Testis (tissue), 5 donors: ENCODE measurements around the gene CD58. TPM values are rescaled to one million over a fixed set of nuclear protein-coding genes. Genes with fewer than 3 reads are reported as not detected.
"Not testable (repeated sequence)": the region's sequence is repeated elsewhere in the genome, so short reads cannot be mapped to it uniquely, and the experiment has no call there.

Experiments used
- DNase-seq: peaks from one replicate; pipeline ENCODE4 v3.0.0-alpha.2; 2019
- H3K27ac ChIP-seq, 2 donors: fragments of 200-600 bp; sonication (generic); one replicate each; pipeline ENCODE4 v1.5.1; 2019
- H3K27me3 ChIP-seq: fragments of 200-600 bp; sonication (generic); one replicate; pipeline ENCODE4 v1.5.1; 2019
- H3K36me3 ChIP-seq: fragments of 200-600 bp; sonication (generic); one replicate; pipeline ENCODE4 v1.5.1; 2017; ENCODE audit warnings: low read depth; ENCODE audit errors: missing control alignments
- H3K4me1 ChIP-seq: fragments of 200-600 bp; sonication (generic); one replicate; pipeline ENCODE4 v1.5.1; 2019
- H3K4me3 ChIP-seq, 2 donors: fragments of 200-600 bp; sonication (generic); one replicate each; pipeline ENCODE4 v1.5.1; 2017 to 2019
- H3K9me3 ChIP-seq: fragments of 200-600 bp; sonication (generic); one replicate; pipeline ENCODE4 v1.5.1; 2017
- POLR2A ChIP-seq: fragments of 450-650 bp; IDR thresholded peaks from one replicate; pipeline ENCODE4 v1.6.1; 2017; ENCODE audit warnings: antibody characterized with exemption, mild to moderate bottlenecking, moderate library complexity
- WGBS, 2 donors: methylation state at CpG; one replicate each; pipeline ENCODE4 v1.1.5; 2018; 5-methylcytosine and 5-hydroxymethylcytosine counted together
- intact Hi-C: fragments of 100-400 bp; cut with DNase I; formaldehyde crosslinking; loops from one replicate; pipeline ENCODE4 v1.15.1; 2023; ENCODE audit warnings: low total_unique reads
- long read RNA-seq, 2 donors: transcript quantifications; one replicate each; lab custom pipeline, GENCODE V29; 2026
- polyA plus RNA-seq: library from polyadenylated mRNA; stranded (reverse); fragments of 350-450 nt; fragmentation: Illumina TruSeq; extraction: RNeasy Lipid Tissue Mini Kit (QIAGEN cat#74804); gene quantifications from one replicate; pipeline ENCODE4 v1.2.3, GENCODE V29; 2014; ENCODE audit warnings: low read depth, low replicate concordance; ENCODE audit not compliant: insufficient read depth
- total RNA-seq, 2 donors: library from RNA; depleted of rRNA; stranded (reverse); fragments of >200 nt; gene quantifications; one replicate each; pipeline ENCODE4 v1.2.3, GENCODE V29; 2016
- TF ChIP-seq, protein P1 (sequence below), 3 experiments: fragments of 450-650 bp in 2 of 3; fragments of 200-600 bp in 1 of 3; sonication (generic) in 1 of 3; IDR thresholded peaks; one replicate each; pipeline ENCODE4 v1.5.1; 2016 to 2019; ENCODE audit warnings: antibody characterized with exemption in 3 of 3, mild to moderate bottlenecking in 2 of 3, moderate library complexity in 1 of 3

CD58 gene, protein sequence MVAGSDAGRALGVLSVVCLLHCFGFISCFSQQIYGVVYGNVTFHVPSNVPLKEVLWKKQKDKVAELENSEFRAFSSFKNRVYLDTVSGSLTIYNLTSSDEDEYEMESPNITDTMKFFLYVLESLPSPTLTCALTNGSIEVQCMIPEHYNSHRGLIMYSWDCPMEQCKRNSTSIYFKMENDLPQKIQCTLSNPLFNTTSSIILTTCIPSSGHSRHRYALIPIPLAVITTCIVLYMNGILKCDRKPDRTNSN
- total RNA-seq: 10 to 100 TPM; 11.4 to 14.9 TPM
- 15.0 TPM for polyA plus RNA-seq
- long read RNA-seq, donor 1, transcript CD58-202 (6 exons, 1,098 nt): major isoform, 17 of 23 reads
- long read RNA-seq, donor 1, partial matches to known transcripts: 0 of 23 reads
- long read RNA-seq, donor 1, other reads (novel, unspliced or antisense): 0 of 23 reads
- long read RNA-seq, donor 2, transcript CD58-202 (6 exons, 1,098 nt): major isoform, 9 of 12 reads
- long read RNA-seq, donor 2, partial matches to known transcripts: 0 of 12 reads
- long read RNA-seq, donor 2, other reads (novel, unspliced or antisense): 0 of 12 reads

DNA sequence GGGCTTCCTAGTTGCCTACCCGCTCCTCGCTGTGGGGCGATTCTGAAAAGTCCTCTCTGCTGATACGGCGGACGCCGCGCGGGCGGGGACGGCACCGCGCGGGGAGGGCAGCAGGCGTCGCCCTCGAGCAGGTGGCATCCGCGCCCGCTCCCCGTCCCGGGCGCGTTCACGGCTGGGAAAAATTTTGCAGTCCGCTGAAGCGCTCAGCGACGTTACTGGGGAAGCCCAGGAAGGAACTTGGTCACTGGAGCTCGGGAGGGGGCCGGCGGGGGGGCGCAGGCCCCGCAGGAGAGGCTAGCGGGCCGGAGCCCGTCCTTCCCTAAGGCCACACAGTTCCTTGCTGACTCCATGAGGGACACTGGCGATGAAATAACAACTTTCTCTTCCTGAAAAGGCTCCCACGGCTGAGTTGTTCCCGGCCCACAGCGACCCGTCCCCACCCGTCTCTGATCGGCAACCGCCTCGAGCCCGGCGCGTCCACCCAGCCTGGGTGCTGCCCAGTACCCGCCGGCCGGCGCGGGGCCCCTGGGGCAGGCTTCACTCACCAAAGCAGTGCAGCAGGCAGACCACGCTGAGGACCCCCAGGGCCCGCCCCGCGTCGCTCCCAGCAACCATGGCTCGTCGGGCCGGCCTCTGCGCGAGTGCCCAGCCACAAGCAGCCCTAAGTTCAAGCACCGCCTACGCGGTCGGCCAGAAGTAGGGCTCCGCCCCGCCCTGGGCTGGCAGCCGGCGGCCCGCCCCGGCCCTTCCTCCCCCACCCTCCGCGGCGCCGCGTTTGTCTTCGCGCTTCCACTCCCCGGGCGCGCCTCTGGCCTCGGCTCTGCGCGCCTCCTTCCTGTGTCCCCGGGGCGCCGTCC lies at the start of gene CD58:
TSS of gene CD58 (minus strand) at position 669 of the 857 bp plus-strand sequence. CDS start at position 615, 54 bp downstream.
- Histone ChIP-seq H3K9me3 (no peaks in the 10 kb centered on the region), H3K4me1 (peaks cover 10% of the 10 kb centered on the region), H3K4me3 (peak within 1 kb of the TSS; percentile 71 to 90), H3K27ac (peak within 1 kb of the TSS; percentile 91 to 94), H3K27me3 (no peaks in the 10 kb centered on the region), H3K36me3 (no peaks in the 10 kb centered on the region)
- intact Hi-C loops: no loop called here
- TF ChIP-seq POLR2A: no peak
- TF ChIP-seq, protein P1, sequence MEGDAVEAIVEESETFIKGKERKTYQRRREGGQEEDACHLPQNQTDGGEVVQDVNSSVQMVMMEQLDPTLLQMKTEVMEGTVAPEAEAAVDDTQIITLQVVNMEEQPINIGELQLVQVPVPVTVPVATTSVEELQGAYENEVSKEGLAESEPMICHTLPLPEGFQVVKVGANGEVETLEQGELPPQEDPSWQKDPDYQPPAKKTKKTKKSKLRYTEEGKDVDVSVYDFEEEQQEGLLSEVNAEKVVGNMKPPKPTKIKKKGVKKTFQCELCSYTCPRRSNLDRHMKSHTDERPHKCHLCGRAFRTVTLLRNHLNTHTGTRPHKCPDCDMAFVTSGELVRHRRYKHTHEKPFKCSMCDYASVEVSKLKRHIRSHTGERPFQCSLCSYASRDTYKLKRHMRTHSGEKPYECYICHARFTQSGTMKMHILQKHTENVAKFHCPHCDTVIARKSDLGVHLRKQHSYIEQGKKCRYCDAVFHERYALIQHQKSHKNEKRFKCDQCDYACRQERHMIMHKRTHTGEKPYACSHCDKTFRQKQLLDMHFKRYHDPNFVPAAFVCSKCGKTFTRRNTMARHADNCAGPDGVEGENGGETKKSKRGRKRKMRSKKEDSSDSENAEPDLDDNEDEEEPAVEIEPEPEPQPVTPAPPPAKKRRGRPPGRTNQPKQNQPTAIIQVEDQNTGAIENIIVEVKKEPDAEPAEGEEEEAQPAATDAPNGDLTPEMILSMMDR (IDR thresholded peaks at IDR 0.05): peak; percentile 39 to 64 (median 46)
- 0% methylated on average over 17 to 84 of the region's 90 CpGs for WGBS, 2 donors
- peak; percentile 90 for DNase-seq

DNA sequence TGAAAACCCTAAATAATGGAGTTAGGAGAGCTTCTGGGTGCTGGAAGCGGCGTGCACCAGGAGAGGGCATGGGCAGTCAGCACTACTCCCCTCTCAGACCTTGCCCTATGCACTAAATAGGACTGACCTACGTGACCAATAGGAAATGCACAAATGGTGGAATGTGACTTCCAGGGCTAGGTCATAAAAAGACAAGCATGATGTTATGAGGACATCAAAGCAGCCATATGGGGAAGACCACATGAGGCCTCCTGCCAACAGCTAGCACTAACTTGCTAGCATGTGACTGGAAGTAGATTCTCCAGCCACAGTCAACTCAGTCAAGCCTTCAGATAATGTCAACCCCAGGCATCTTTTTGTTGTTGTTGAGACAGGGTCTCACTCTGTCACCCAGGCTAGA lies 49.6 kb upstream of the CD58 start:
- not testable (repeated sequence) for H3K27ac ChIP-seq
- WGBS, 2 donors: 90 to 100% methylated on average over 1 to 3 of the region's 3 CpGs

DNA sequence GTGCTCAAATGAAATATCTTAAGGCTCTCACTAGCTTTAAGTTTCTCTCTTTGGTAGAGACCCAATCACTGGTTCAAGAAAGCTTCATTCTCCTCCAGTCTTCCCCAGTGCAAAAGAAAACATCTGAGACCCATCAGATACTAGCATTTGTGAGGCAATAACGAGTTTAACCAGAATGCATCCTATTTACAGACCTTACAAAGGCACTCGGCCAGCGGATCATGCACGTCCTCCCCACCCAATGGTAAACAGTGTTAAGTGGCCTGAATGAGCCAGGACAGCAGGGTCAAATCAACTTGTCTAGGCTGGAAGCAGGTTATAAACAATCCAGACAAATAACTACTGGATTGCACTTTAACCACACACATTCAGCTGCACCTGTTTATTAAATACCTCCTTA lies 48.3 kb upstream of the CD58 start:
- H3K27ac ChIP-seq, H3K27me3 ChIP-seq, H3K9me3 ChIP-seq, DNase-seq, H3K36me3 ChIP-seq, H3K4me3 ChIP-seq, intact Hi-C loops, H3K4me1 ChIP-seq: not testable (repeated sequence)
- 56 to 58% methylated on average over 4 of the region's 4 CpGs for WGBS, 2 donors

More for the DNA sequence above, 49.6 kb upstream of the CD58 start:
- H3K36me3 ChIP-seq, DNase-seq, H3K9me3 ChIP-seq, intact Hi-C loops, H3K4me3 ChIP-seq, H3K4me1 ChIP-seq, H3K27me3 ChIP-seq: not testable (repeated sequence)

DNA sequence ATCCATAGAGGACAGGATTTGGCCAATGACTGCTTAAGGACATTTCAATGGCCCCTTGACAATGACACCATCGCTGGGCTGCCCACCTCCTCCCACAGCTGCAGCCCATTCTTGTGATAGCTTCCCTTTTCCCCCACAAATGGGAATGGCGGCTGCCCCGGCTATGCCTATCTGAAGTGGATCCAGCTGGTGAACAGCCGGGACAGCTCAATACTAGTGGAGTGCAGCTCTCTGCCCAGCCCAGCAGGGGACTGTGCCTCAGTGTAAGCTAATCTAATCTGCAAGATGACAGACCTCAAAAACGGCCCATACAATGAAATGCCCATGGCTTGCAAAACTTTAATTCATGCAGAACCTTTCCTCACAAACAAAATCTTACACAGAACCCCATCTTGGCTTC lies 47.0 kb upstream of the CD58 start:
- intact Hi-C loops, H3K27me3 ChIP-seq, H3K4me1 ChIP-seq, DNase-seq, H3K9me3 ChIP-seq, H3K36me3 ChIP-seq, H3K27ac ChIP-seq, H3K4me3 ChIP-seq: not testable (repeated sequence)
- WGBS, 2 donors: 48 to 62% methylated on average over 5 of the region's 5 CpGs

DNA sequence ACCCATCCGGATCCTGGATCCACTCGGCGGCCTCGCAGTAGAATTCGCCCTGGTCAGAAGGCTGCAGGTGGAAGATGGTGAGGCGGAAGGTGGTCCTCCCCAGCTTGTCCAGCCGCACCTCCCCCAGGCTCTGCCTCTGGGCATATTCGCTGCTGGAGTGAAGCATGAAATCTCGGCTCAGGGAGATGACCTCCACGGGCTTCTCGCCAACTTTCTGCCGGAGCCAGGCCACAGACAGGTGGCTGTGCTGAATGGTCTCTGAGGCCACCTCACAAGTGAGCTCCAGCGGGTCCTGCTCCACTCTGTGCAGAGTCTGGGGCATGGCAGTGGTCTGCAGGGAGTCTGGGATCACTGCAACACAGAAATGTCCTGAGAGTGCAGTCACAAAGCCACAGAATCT lies 43.0 kb upstream of the CD58 start:
- H3K4me1 ChIP-seq, H3K4me3 ChIP-seq, DNase-seq, H3K27ac ChIP-seq, H3K36me3 ChIP-seq, intact Hi-C loops, H3K27me3 ChIP-seq, H3K9me3 ChIP-seq: not testable (repeated sequence)
- 54 to 90% methylated on average over 3 to 13 of the region's 13 CpGs for WGBS, 2 donors

DNA sequence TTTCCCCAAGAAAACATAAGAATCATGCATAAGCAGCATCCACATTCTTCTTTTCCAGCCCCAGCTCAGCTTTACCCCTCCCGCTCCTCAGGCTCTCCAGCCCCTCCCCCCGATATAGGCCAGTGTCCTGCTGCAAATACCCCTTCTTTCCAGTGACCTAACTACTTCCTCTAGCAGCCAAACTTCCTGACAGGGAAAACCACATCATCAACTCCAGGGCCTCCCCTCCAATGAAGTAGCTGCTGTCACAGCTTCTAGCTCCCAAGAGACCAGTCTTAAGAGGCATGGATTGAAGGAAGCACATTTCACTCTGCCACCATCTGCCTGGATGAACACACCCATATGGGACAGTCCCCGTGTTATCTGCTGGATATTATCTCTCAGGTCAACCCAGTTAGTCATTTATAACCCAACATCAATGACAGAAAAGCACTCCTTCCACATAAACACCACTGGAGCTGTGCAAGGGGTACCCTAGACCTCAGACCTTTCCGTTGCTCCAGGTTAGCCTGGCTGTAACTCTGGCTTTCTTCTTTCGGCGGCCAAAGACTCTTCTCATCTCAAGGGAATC lies 39.1 kb upstream of the CD58 start:
- H3K27ac ChIP-seq, intact Hi-C loops, H3K4me1 ChIP-seq, H3K9me3 ChIP-seq, H3K4me3 ChIP-seq, H3K27me3 ChIP-seq, DNase-seq, H3K36me3 ChIP-seq: not testable (repeated sequence)
- WGBS, 2 donors: 93% methylated on average over 6 of the region's 6 CpGs

DNA sequence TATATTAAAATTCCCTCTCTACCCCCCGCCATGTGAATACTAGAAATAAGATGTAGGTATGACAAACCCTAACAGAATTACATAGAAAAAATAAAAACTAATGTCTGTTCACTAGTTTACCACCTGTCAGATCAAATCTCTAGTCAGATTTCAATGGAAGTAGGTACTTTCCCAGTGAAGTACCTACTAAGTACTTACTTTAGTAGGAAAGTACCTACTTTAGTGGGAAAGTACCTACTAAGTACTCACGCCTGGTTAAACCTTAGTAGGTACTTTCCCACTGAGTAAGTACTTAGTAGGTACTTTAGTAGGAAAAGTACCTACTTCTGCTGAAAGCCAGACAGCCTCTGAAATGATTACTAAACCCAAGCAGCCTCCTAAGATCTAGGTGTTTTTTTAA lies 38.0 kb upstream of the CD58 start:
- 88 to 97% methylated on average over 2 of the region's 2 CpGs for WGBS, 2 donors
- intact Hi-C loops, H3K27me3 ChIP-seq, H3K9me3 ChIP-seq, DNase-seq, H3K36me3 ChIP-seq, H3K4me3 ChIP-seq, H3K4me1 ChIP-seq: not testable (repeated sequence)
- H3K27ac ChIP-seq: peak overlapping the region in 1 of 2 donors; percentile 24

DNA sequence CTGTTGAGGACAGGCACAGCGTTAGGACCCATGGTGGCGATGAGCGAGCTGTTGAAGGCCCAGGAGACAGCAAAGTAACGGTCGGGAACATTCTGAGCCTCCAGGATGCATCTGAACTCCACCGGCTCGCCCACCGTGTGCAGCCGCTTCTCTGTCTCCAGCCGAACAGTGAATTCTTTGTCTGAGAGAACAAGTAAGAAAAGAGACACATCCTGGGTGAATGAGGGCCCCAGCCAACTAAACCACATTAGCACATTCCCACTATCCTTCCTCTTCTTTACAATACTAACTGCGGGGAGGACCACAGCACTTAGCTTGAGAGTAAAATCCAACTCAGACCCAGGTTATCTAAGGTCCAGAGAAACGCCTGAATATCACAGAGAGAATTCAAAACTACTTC lies 37.3 kb upstream of the CD58 start:
- intact Hi-C loops, H3K9me3 ChIP-seq, DNase-seq, H3K4me1 ChIP-seq, H3K36me3 ChIP-seq, H3K4me3 ChIP-seq, H3K27me3 ChIP-seq: not testable (repeated sequence)
- WGBS, 2 donors: 58 to 80% methylated on average over 5 to 12 of the region's 12 CpGs
- H3K27ac ChIP-seq: peak overlapping the region in 1 of 2 donors; percentile 24

DNA sequence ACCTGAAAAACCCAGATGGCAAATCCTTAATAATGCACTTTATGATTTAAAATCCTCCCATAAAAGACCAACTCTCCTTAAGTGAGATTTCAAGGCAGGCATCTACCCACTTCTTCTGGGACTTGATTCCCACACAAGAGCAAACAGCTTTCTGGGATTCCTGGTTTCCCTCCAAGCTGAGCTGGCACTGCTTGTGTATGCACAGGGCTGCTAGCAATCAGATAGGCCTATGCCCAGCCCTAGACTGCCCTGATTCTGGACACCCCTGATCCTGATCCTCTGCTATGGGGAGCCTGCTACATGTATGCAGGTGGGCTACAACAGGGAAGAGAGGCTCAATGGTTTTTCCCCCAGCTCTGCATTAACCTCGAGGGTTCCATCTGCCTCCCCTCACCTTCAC lies 36.6 kb upstream of the CD58 start:
- H3K36me3 ChIP-seq, intact Hi-C loops, H3K4me1 ChIP-seq, H3K4me3 ChIP-seq, DNase-seq, H3K9me3 ChIP-seq, H3K27me3 ChIP-seq: not testable (repeated sequence)
- H3K27ac ChIP-seq: peak overlapping the region in 1 of 2 donors; percentile 6
- WGBS, 2 donors: 62 to 85% methylated on average over 1 of the region's 1 CpG

DNA sequence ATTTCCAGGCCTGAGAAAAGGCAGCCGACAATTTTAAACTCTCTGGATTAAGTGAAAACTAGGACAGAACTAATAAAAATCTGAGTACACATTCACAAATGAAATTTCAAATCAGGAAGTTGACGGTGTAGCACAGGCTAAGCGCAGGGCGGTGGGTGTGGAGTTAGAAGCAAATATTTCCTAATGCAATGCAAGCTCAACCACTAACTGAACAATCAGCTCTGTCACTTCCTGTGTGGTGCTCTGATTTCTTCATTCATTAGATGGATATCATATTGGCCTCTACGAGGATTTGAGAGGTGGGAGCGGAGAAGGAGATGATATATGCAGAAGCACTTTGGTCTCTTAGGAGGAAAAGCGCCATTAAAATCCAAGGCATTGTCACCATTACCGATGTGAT lies 35.2 kb upstream of the CD58 start:
- intact Hi-C loops, H3K4me1 ChIP-seq, H3K36me3 ChIP-seq, H3K27me3 ChIP-seq, DNase-seq, H3K4me3 ChIP-seq, H3K27ac ChIP-seq, H3K9me3 ChIP-seq: not testable (repeated sequence)
- 88 to 89% methylated on average over 8 of the region's 8 CpGs for WGBS, 2 donors
